Neuronal stem cell (in vitro differentiated cells): ENCODE data around the gene ZNF384.

Experiments used
- DNase-seq: peaks from one replicate; pipeline ENCODE4 v3.0.0-alpha.2; 2013; ENCODE audit warnings: low spot score
- H2AFZ ChIP-seq: one replicate; pipeline ENCODE4 v1.6.1; 2013; ENCODE audit warnings: mild to moderate bottlenecking, low read length, inconsistent platforms
- H2AK5ac ChIP-seq: 2 replicates; pipeline ENCODE4 v1.6.1; 2013; ENCODE audit warnings: low read depth, mild to moderate bottlenecking, inconsistent platforms, low read length, moderate library complexity, mixed read lengths
- H2BK120ac ChIP-seq: 2 replicates; pipeline ENCODE4 v1.6.1; 2013; ENCODE audit warnings: low read depth, mild to moderate bottlenecking, inconsistent platforms, low read length, moderate library complexity, mixed read lengths
- H2BK12ac ChIP-seq: one replicate; pipeline ENCODE4 v1.6.1; 2013; ENCODE audit warnings: low read length, inconsistent platforms
- H2BK15ac ChIP-seq: 2 replicates; pipeline ENCODE4 v1.6.1; 2013; ENCODE audit warnings: mild to moderate bottlenecking, low read length, inconsistent platforms, mixed read lengths
- H2BK5ac ChIP-seq: one replicate; pipeline ENCODE4 v1.6.1; 2013; ENCODE audit warnings: inconsistent platforms, mild to moderate bottlenecking, low read length, moderate library complexity
- H3K14ac ChIP-seq: one replicate; pipeline ENCODE4 v1.6.1; 2013; ENCODE audit warnings: low read length, inconsistent platforms
- H3K18ac ChIP-seq: 2 replicates; pipeline ENCODE4 v1.6.1; 2013; ENCODE audit warnings: low read length, inconsistent platforms
- H3K23ac ChIP-seq: 2 replicates; pipeline ENCODE4 v1.6.1; 2013; ENCODE audit warnings: low read depth, mild to moderate bottlenecking, mixed read lengths, low read length, inconsistent platforms; ENCODE audit not compliant: poor library complexity
- H3K27ac ChIP-seq: replicated peaks from 3 replicates; pipeline ENCODE4 v1.5.1; 2013; ENCODE audit warnings: low read length, inconsistent platforms
- H3K27me3 ChIP-seq, 3 experiments: 2 replicates each; pipeline ENCODE4 v1.6.1; 2013; ENCODE audit warnings: low read length in 3 of 3, mild to moderate bottlenecking in 2 of 3, inconsistent platforms in 1 of 3, low read depth in 1 of 3, mixed read lengths in 1 of 3, moderate library complexity in 1 of 3; ENCODE audit not compliant: control insufficient read depth in 3 of 3, insufficient read depth in 3 of 3
- H3K36me3 ChIP-seq, 2 donors: replicated peaks in 1 of 2; 2 replicates each; pipeline ENCODE4 v1.6.1; 2013; ENCODE audit warnings: low read length in 2 of 2; ENCODE audit not compliant: control insufficient read depth in 2 of 2, insufficient read depth in 2 of 2
- H3K4ac ChIP-seq: 2 replicates; pipeline ENCODE4 v1.6.1; 2013; ENCODE audit warnings: inconsistent platforms, mild to moderate bottlenecking, low read length, moderate library complexity
- H3K4me1 ChIP-seq, 2 donors: 1 replicate in 1 of 2; 2 replicates in 1 of 2; pipeline ENCODE4 v1.6.1; 2013; ENCODE audit warnings: low read length in 2 of 2, low read depth in 1 of 2; ENCODE audit not compliant: control insufficient read depth in 2 of 2, insufficient read depth in 1 of 2
- H3K4me2 ChIP-seq: one replicate; pipeline ENCODE4 v1.6.1; 2013; ENCODE audit warnings: mild to moderate bottlenecking, low read length, inconsistent platforms; ENCODE audit not compliant: insufficient read depth, poor library complexity, severe bottlenecking
- H3K4me3 ChIP-seq, 2 donors: 2 replicates each; pipeline ENCODE4 v1.5.1; 2013; ENCODE audit warnings: low read length in 2 of 2, mild to moderate bottlenecking in 2 of 2, inconsistent platforms in 1 of 2, moderate library complexity in 1 of 2
- H3K79me1 ChIP-seq: one replicate; pipeline ENCODE4 v1.6.1; 2013; ENCODE audit warnings: low read depth, mild to moderate bottlenecking, inconsistent platforms, low read length, moderate library complexity
- H3K9ac ChIP-seq: one replicate; pipeline ENCODE4 v1.6.1; 2013; ENCODE audit warnings: mild to moderate bottlenecking, low read depth, low read length, inconsistent platforms; ENCODE audit not compliant: poor library complexity
- H3K9me3 ChIP-seq, 2 donors: replicated peaks in 1 of 2; 2 replicates each; pipeline versions ENCODE3 to v1.6.1; 2013; ENCODE audit warnings: low read length in 2 of 2, mild to moderate bottlenecking in 2 of 2, inconsistent platforms in 1 of 2, low read depth in 1 of 2, mixed read lengths in 1 of 2, moderate library complexity in 1 of 2; ENCODE audit not compliant: control insufficient read depth in 2 of 2, insufficient read depth in 1 of 2
- H4K8ac ChIP-seq: one replicate; pipeline ENCODE4 v1.6.1; 2013; ENCODE audit warnings: low read depth, mild to moderate bottlenecking, inconsistent platforms, low read length, moderate library complexity
- H4K91ac ChIP-seq: one replicate; pipeline ENCODE4 v1.6.1; 2013; ENCODE audit warnings: low read length, low read depth, mild to moderate bottlenecking, inconsistent platforms; ENCODE audit not compliant: poor library complexity
- WGBS, 2 donors: extraction: QIAGEN DNeasy Blood & Tissue Kit; methylation state at CpG; one replicate each; pipeline ENCODE4 v1.1.7; 2013; ENCODE audit warnings: missing lambda C conversion rate in 2 of 2, mixed read lengths in 1 of 2; ENCODE audit not compliant: insufficient read length in 2 of 2, insufficient replicate concordance in 1 of 2; ENCODE audit errors: extremely low coverage in 2 of 2; 5-methylcytosine and 5-hydroxymethylcytosine counted together

The ZNF384 gene

GRCh38 chr12:6724409-6724797, 35.2 kb upstream of the ZNF384 start:
- Histone ChIP-seq H2AK5ac (peak overlapping the region; percentile 13), H3K4me2 (peak overlapping the region; percentile 88), H2BK15ac (no peak overlapping the region), H3K79me1 (peaks cover under 1% of the 10 kb centered on the region), H3K9me3 (no peaks in the 10 kb centered on the region), H3K23ac (peak overlapping the region; percentile 83), H4K91ac (no peak overlapping the region), H3K4ac (no peak overlapping the region), H3K4me3 (peak overlapping the region; percentile 76 to 80), H3K9ac (peak overlapping the region; percentile 82), H2BK120ac (no peak overlapping the region), H2BK5ac (no peak overlapping the region), H3K4me1 (peaks cover 3 to 5% of the 10 kb centered on the region in 2 donors), H3K27me3 (no peaks in the 10 kb centered on the region), H3K14ac (peak overlapping the region; percentile 5), H4K8ac (no peak overlapping the region), H3K18ac (peak overlapping the region; percentile 49), H2BK12ac (peak overlapping the region; percentile 0), H3K27ac (peak overlapping the region; percentile 82), H2AFZ (peak overlapping the region; percentile 84), H3K36me3 (peaks cover 10 to 29% of the 10 kb centered on the region in 2 donors)
- DNase-seq: no peak
- no CpG with 5 or more reads among the region's 10 CpGs for WGBS, 2 donors

DNA sequence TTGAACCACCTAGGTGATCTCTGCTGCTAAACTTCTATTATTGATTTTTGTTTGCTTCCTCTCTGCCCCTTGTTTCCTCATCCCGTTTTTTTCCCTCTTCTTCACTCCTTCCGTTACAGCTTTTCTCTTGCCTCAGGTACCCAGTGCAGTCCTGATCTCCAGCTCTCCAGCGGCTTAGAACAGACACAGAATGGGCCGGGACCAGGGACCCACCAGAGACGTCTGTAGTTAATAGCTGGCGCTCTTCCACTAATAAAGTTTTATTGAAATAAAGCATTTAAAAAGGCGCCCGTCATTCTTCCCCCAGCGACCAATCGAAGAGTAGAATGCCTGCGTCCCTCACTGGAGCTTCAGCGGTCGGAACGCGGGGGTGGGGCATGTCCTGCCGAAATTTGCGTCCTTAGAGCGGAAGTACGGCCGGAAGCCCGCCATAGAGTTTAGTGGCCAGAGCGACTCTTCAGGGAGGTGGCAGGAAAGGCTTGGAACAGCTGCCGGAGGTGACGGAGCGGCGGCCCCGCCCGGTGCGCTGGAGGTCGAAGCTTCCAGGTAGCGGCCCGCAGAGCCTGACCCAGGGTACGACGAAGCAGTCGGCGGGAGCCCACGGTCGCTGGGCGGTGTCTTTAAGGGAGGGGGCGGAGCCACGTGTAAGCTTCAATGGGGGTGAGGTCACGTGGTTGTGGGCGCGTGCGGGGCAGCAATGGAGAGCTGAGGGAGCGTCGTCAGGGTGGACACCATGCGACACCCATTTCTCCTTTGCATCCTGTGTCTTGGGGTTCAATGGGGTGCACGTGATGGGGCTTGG, 34.6 kb upstream of the ZNF384 start, which contains the start of gene COPS7A:
Gene COPS7A (plus strand): TSS at position 440 of the 802 bp plus-strand sequence. CDS start 611 bp downstream, outside the sequence.
- Histone ChIP-seq H3K4me2 (peak within 1 kb of the TSS; percentile 88), H2BK5ac (no peak within 1 kb of the TSS), H4K91ac (no peak within 1 kb of the TSS), H3K23ac (peak within 1 kb of the TSS; percentile 83), H3K14ac (peak within 1 kb of the TSS; percentile 5), H2AFZ (peak within 1 kb of the TSS; percentile 84), H3K4me1 (peaks cover 3 to 5% of the 10 kb centered on the region in 2 donors), H3K4ac (no peak within 1 kb of the TSS), H3K4me3 (peak within 1 kb of the TSS; percentile 76 to 80), H3K9ac (peak within 1 kb of the TSS; percentile 82), H3K9me3 (no peaks in the 10 kb centered on the region), H3K79me1 (no peaks in the 10 kb centered on the region), H2BK120ac (no peak within 1 kb of the TSS), H2BK12ac (peak within 1 kb of the TSS; percentile 0), H2BK15ac (no peak within 1 kb of the TSS), H3K36me3 (peaks cover 6 to 23% of the 10 kb centered on the region in 2 donors), H3K27me3 (no peaks in the 10 kb centered on the region), H3K18ac (peak within 1 kb of the TSS; percentile 84), H2AK5ac (peak within 1 kb of the TSS; percentile 13), H4K8ac (no peak within 1 kb of the TSS), H3K27ac (peak within 1 kb of the TSS; percentile 82)
- peak; percentile 96 for DNase-seq
- no CpG with 5 or more reads among the region's 49 CpGs for WGBS, 2 donors

- H3K9ac ChIP-seq: no peak overlapping the region
- H4K91ac ChIP-seq: no peak overlapping the region
- no peak overlapping the region for H3K4ac ChIP-seq
- H3K36me3 ChIP-seq: peaks cover under 1 to 13% of the 10 kb centered on the region in 2 donors
- H3K27ac ChIP-seq: no peak overlapping the region
- H3K79me1 ChIP-seq: no peaks in the 10 kb centered on the region
- no peak overlapping the region for H4K8ac ChIP-seq
- no CpG with 5 or more reads among the region's 3 CpGs for WGBS, 2 donors
- peak overlapping the region in 1 of 2 donors; percentile 76 for H3K4me3 ChIP-seq
- H2AK5ac ChIP-seq: no peak overlapping the region
- H2BK12ac ChIP-seq: no peak overlapping the region
- H2AFZ ChIP-seq: peak overlapping the region; percentile 84
- no peak for DNase-seq
- peaks cover 3 to 5% of the 10 kb centered on the region in 2 donors for H3K4me1 ChIP-seq
- no peak overlapping the region for H2BK15ac ChIP-seq
- no peak overlapping the region for H3K23ac ChIP-seq
- no peak overlapping the region for H2BK5ac ChIP-seq
- H3K14ac ChIP-seq: no peak overlapping the region
- H3K27me3 ChIP-seq: no peaks in the 10 kb centered on the region
- H2BK120ac ChIP-seq: no peak overlapping the region
- no peaks in the 10 kb centered on the region for H3K9me3 ChIP-seq
- H3K18ac ChIP-seq: no peak overlapping the region
- no peak overlapping the region for H3K4me2 ChIP-seq
Observed at GRCh38 chr12:6722863-6723262, 33.7 kb upstream of the ZNF384 start.

GRCh38 chr12:6716874-6717437, 27.8 kb upstream of the ZNF384 start:
- H3K27ac ChIP-seq: no peak overlapping the region
- no peaks in the 10 kb centered on the region for H3K79me1 ChIP-seq
- H3K14ac ChIP-seq: no peak overlapping the region
- no peak overlapping the region for H3K23ac ChIP-seq
- H2BK120ac ChIP-seq: no peak overlapping the region
- WGBS, 2 donors: no CpG with 5 or more reads among the region's 10 CpGs
- H3K18ac ChIP-seq: no peak overlapping the region
- no peak overlapping the region for H2BK15ac ChIP-seq
- no peak overlapping the region for H3K4ac ChIP-seq
- no peaks in the 10 kb centered on the region for H3K4me1 ChIP-seq
- H2AFZ ChIP-seq: peak overlapping the region; percentile 62
- no peak overlapping the region for H3K4me3 ChIP-seq
- H2BK12ac ChIP-seq: no peak overlapping the region
- H4K8ac ChIP-seq: no peak overlapping the region
- DNase-seq: no peak
- no peak overlapping the region for H3K9ac ChIP-seq
- H3K4me2 ChIP-seq: no peak overlapping the region
- no peak overlapping the region for H2AK5ac ChIP-seq
- H4K91ac ChIP-seq: no peak overlapping the region
- H3K27me3 ChIP-seq: no peaks in the 10 kb centered on the region
- no peaks in the 10 kb centered on the region for H3K9me3 ChIP-seq
- no peaks in the 10 kb centered on the region for H3K36me3 ChIP-seq
- no peak overlapping the region for H2BK5ac ChIP-seq
